IMR-90 (cell line): ENCODE results near the gene TGFB2. TPM values are rescaled to one million over a fixed set of nuclear protein-coding genes. Genes with fewer than 3 reads are reported as not detected.

Source experiments
- ATAC-seq: fragments of 200-7000 bp; cut with Tn5 transposase; 2 replicates; pipeline ENCODE4 v1.9.1; 2020; ENCODE audit warnings: low read depth, mild to moderate bottlenecking, moderate library complexity
- BruUV-seq: library from RNA; stranded (reverse); fragments of 400-500 nt; replicated peaks from 2 replicates; lab custom pipeline; 2021; lab: Mats Ljungman, UMichigan
- CTCF ChIA-PET: fragments of 300-600 bp; formaldehyde crosslinking; extraction: SDS; loops from one replicate; lab custom pipeline; 2021; ENCODE audit warnings: antibody characterized with exemption; lab: Yijun Ruan, JAX
- POLR2A ChIA-PET: fragments of 300-600 bp; sonication (Branson Sonifier 250); formaldehyde crosslinking; loops from one replicate; lab custom pipeline; 2022; ENCODE audit warnings: antibody characterized with exemption; ENCODE audit not compliant: unreplicated experiment; lab: Charles Lee
- DNase-seq: peaks from one replicate; pipeline ENCODE4 v3.0.0; 2013
- H2AFZ ChIP-seq: replicated peaks from 2 replicates; pipeline ENCODE3; 2013; ENCODE audit warnings: low read length, mild to moderate bottlenecking; ENCODE audit not compliant: poor library complexity
- H2AK5ac ChIP-seq: 2 replicates; pipeline ENCODE4 v1.6.1; 2013; ENCODE audit warnings: low read depth, low read length, inconsistent platforms
- H2AK9ac ChIP-seq: replicated peaks from 2 replicates; pipeline ENCODE3; 2013; ENCODE audit warnings: mild to moderate bottlenecking, low read depth, low read length, moderate library complexity; ENCODE audit not compliant: poor library complexity
- H2BK120ac ChIP-seq: 2 replicates; pipeline ENCODE4 v1.6.1; 2013; ENCODE audit warnings: low read depth, low read length, inconsistent platforms
- H2BK15ac ChIP-seq: 3 replicates; pipeline ENCODE4 v1.6.1; 2013; ENCODE audit warnings: low read depth, low read length, inconsistent platforms
- H2BK20ac ChIP-seq: 2 replicates; pipeline ENCODE4 v1.6.1; 2013; ENCODE audit warnings: low read depth, mild to moderate bottlenecking, inconsistent platforms, low read length, moderate library complexity
- H2BK5ac ChIP-seq: 2 replicates; pipeline ENCODE4 v1.6.1; 2013; ENCODE audit warnings: mild to moderate bottlenecking, low read depth, low read length, inconsistent platforms; ENCODE audit not compliant: poor library complexity, severe bottlenecking
- H3K14ac ChIP-seq: replicated peaks from 2 replicates; pipeline ENCODE4 v1.6.1; 2013; ENCODE audit warnings: low read depth, low read length, inconsistent platforms
- H3K18ac ChIP-seq: 2 replicates; pipeline ENCODE4 v1.6.1; 2013; ENCODE audit warnings: low read depth, low read length, control low read depth
- H3K23ac ChIP-seq: 2 replicates; pipeline ENCODE4 v1.6.1; 2013; ENCODE audit warnings: low read depth, low read length, inconsistent platforms
- H3K27ac ChIP-seq: 2 replicates; pipeline ENCODE4 v1.5.1; 2013; ENCODE audit warnings: mild to moderate bottlenecking, control low read depth, low read length; ENCODE audit not compliant: insufficient read depth
- H3K27me3 ChIP-seq: 2 replicates; pipeline ENCODE4 v1.6.1; 2013; ENCODE audit warnings: low read length; ENCODE audit not compliant: control insufficient read depth, insufficient read depth
- H3K36me3 ChIP-seq: 2 replicates; pipeline ENCODE4 v1.6.1; 2013; ENCODE audit warnings: low read length, mixed read lengths; ENCODE audit not compliant: control insufficient read depth, insufficient read depth
- H3K4ac ChIP-seq: 2 replicates; pipeline ENCODE4 v1.6.1; 2013; ENCODE audit warnings: low read depth, low read length, inconsistent platforms
- H3K4me1 ChIP-seq: 2 replicates; pipeline ENCODE4 v1.6.1; 2013; ENCODE audit warnings: low read length, mixed read lengths; ENCODE audit not compliant: control insufficient read depth, insufficient read depth
- H3K4me2 ChIP-seq: 2 replicates; pipeline ENCODE4 v1.6.1; 2013; ENCODE audit warnings: low read depth, mild to moderate bottlenecking, control low read depth, low read length, moderate library complexity
- H3K4me3 ChIP-seq: 2 replicates; pipeline ENCODE4 v1.5.1; 2013; ENCODE audit warnings: low read depth, mild to moderate bottlenecking, control low read depth, low read length, moderate library complexity; ENCODE audit not compliant: insufficient read depth
- H3K56ac ChIP-seq: 2 replicates; pipeline ENCODE4 v1.6.1; 2013; ENCODE audit warnings: low read length, inconsistent platforms; ENCODE audit not compliant: insufficient read depth; ENCODE audit errors: extremely low read depth
- H3K79me1 ChIP-seq, 2 experiments: 2 replicates each; pipeline ENCODE4 v1.6.1; 2013; ENCODE audit warnings: low read length in 2 of 2, inconsistent platforms in 1 of 2, low read depth in 1 of 2
- H3K9ac ChIP-seq: 2 replicates; pipeline ENCODE4 v1.6.1; 2013; ENCODE audit warnings: low read depth, low read length, control low read depth
- H3K9me1 ChIP-seq: 2 replicates; pipeline ENCODE4 v1.6.1; 2013; ENCODE audit warnings: low read length, inconsistent platforms; ENCODE audit not compliant: insufficient read depth
- H3K9me3 ChIP-seq: 2 replicates; pipeline ENCODE4 v1.6.1; 2013; ENCODE audit warnings: low read length; ENCODE audit not compliant: control insufficient read depth, insufficient read depth
- H4K20me1 ChIP-seq: 2 replicates; pipeline ENCODE4 v1.6.1; 2013; ENCODE audit warnings: low read length, inconsistent platforms; ENCODE audit not compliant: insufficient read depth
- H4K5ac ChIP-seq: 2 replicates; pipeline ENCODE4 v1.6.1; 2013; ENCODE audit warnings: mild to moderate bottlenecking, low read depth, low read length, control low read depth
- H4K8ac ChIP-seq, 2 experiments: 2 replicates each; pipeline ENCODE4 v1.6.1; 2013; ENCODE audit warnings: low read depth in 2 of 2, low read length in 2 of 2, control low read depth in 1 of 2, inconsistent platforms in 1 of 2
- H4K91ac ChIP-seq: 2 replicates; pipeline ENCODE4 v1.6.1; 2013; ENCODE audit warnings: low read depth, low read length, inconsistent platforms; ENCODE audit not compliant: insufficient read depth
- BHLHE40 ChIP-seq: fragments of 150-350 bp; IDR thresholded peaks from 2 replicates; pipeline ENCODE4 v1.6.1; 2016; ENCODE audit warnings: mild to moderate bottlenecking, low read depth, low read length
- CEBPB ChIP-seq: IDR thresholded peaks from 2 replicates; pipeline ENCODE4 v1.6.1; 2012; ENCODE audit warnings: low read depth, low read length, improper control_type of control experiment
- CHD1 ChIP-seq: IDR thresholded peaks from 2 replicates; pipeline ENCODE4 v1.6.1; 2012; ENCODE audit warnings: low read depth, low read length, improper control_type of control experiment
- FOS ChIP-seq: fragments of 150-350 bp; IDR thresholded peaks from 2 replicates; pipeline ENCODE4 v1.6.1; 2016; ENCODE audit warnings: low read depth, low read length
- MAFK ChIP-seq: IDR thresholded peaks from 2 replicates; pipeline ENCODE4 v1.6.1; 2012; ENCODE audit warnings: low read depth, low read length, improper control_type of control experiment
- MAZ ChIP-seq: IDR thresholded peaks from 2 replicates; pipeline ENCODE4 v1.6.1; 2012; ENCODE audit warnings: low read depth, mild to moderate bottlenecking, low read length, improper control_type of control experiment, moderate library complexity, borderline replicate concordance
- NFE2L2 ChIP-seq: fragments of 150-350 bp; IDR thresholded peaks from 2 replicates; pipeline ENCODE4 v1.6.1; 2016; ENCODE audit warnings: low read depth, mild to moderate bottlenecking, low read length
- POLR2A ChIP-seq: IDR thresholded peaks from 2 replicates; pipeline ENCODE4 v1.6.1; 2012; ENCODE audit warnings: mild to moderate bottlenecking, low read depth, low read length
- RFX5 ChIP-seq: IDR thresholded peaks from 2 replicates; pipeline ENCODE4 v1.8.0; 2012; ENCODE audit warnings: low read depth, mild to moderate bottlenecking, low read length, moderate library complexity
- SMC3 ChIP-seq: fragments of 150-350 bp; IDR thresholded peaks from 2 replicates; pipeline ENCODE4 v1.6.1; 2016; ENCODE audit warnings: low read depth, mild to moderate bottlenecking, antibody characterized with exemption, low read length, moderate library complexity
- WGBS, 2 experiments: methylation state at CpG; one replicate each; pipeline versions ENCODE4 v1.1.5 to v1.1.7; 2013; ENCODE audit warnings: missing lambda C conversion rate in 2 of 2; ENCODE audit not compliant: insufficient read length in 1 of 2; ENCODE audit errors: extremely low coverage in 2 of 2; 5-methylcytosine and 5-hydroxymethylcytosine counted together
- dilution Hi-C: fragments of 300-500 bp; cut with HindIII; formaldehyde crosslinking; loops from one replicate; pipeline ENCODE4 v1.14.3; 2018; ENCODE audit warnings: low sequenced_read_pairs; ENCODE audit not compliant: unreplicated experiment
- in situ Hi-C: fragments of 300-500 bp; cut with MboI; formaldehyde crosslinking; loops from 3 replicates; pipeline ENCODE4 v1.14.3; 2019; ENCODE audit warnings: low sequenced_read_pairs, inconsistent platforms, mixed read lengths
- intact Hi-C: fragments of 100-400 bp; cut with micrococcal nuclease; formaldehyde crosslinking; loops from 2 replicates; pipeline ENCODE4 v1.10.0; 2022
- polyA plus RNA-seq, 3 experiments: library from polyadenylated mRNA; depleted of rRNA; stranded (reverse); fragments of >200 nt; gene quantifications; 2 replicates each; pipeline ENCODE4 v1.2.3, GENCODE V29; 2012; ENCODE audit warnings: low replicate concordance in 1 of 3
- total RNA-seq: library from RNA; depleted of rRNA; stranded (reverse); fragments of >200 nt; gene quantifications from 2 replicates; pipeline ENCODE4 v1.2.3, GENCODE V29; 2012
- TF ChIP-seq, protein P1 (sequence below): fragments of 150-350 bp; IDR thresholded peaks from 2 replicates; pipeline ENCODE4 v1.6.1; 2017; ENCODE audit warnings: mild to moderate bottlenecking, antibody characterized with exemption, low read length, low read depth
- TF ChIP-seq, protein P2 (sequence below): fragments of 150-350 bp; IDR thresholded peaks from 2 replicates; pipeline ENCODE4 v1.6.1; 2016; ENCODE audit warnings: low read depth, mild to moderate bottlenecking, low read length, moderate library complexity, borderline replicate concordance

TGFB2 gene
- total and polyA plus RNA-seq, 2 of the 4 experiments (the other 2 are of a cell fraction), result 3.7 to 3.8 TPM

DNA sequence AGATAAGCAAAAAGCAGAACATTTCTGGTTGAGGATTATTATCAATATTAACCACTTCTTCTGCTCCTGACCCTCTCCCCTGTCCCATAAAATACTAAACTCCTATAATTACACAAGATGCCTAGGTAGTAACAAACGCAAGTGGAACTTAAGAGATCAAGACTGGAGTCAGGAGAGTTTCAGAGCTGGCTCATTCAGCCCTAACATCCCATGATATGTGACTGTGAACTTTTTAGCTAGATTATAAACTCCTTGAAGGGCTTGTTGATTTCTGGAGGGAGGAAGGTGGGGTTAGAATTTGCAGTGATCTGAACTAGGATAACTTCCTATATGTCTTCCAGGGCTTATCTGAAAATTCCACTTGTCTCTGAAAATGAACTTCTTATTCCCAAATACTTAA, 130.6 kb downstream of the TGFB2 start:
- Histone ChIP-seq H3K9me1 (no peaks in the 10 kb centered on the region), H3K79me1 (no peaks in the 10 kb centered on the region), H3K23ac (peak overlapping the region; percentile 44; the same call in 1 of the 2 replicates), H3K4me1 (peaks cover 13% of the 10 kb centered on the region), H2AK9ac (no peak overlapping the region), H3K14ac (peak overlapping the region; percentile 89), H3K27me3 (peaks cover under 1% of the 10 kb centered on the region; the same call in 1 of the 2 replicates), H2BK120ac (peak overlapping the region; percentile 96), H2AK5ac (peak overlapping the region; percentile 7; the same call in 1 of the 2 replicates), H3K9ac (no peak overlapping the region), H3K4ac (peak overlapping the region; percentile 79), H2BK5ac (peak overlapping the region; percentile 98), H3K9me3 (no peaks in the 10 kb centered on the region), H2AFZ (no peak overlapping the region), H3K56ac (peak overlapping the region; percentile 32; the same call in 1 of the 2 replicates), H2BK15ac (peak overlapping the region; percentile 58; the same call in 1 of the 3 replicates), H4K91ac (peak overlapping the region; percentile 80), H3K4me3 (no peak overlapping the region), H3K27ac (peak overlapping the region; percentile 16; the same call in 1 of the 2 replicates), H4K5ac (peak overlapping the region; percentile 80; the same call in 1 of the 2 replicates), H4K8ac (peak overlapping the region; percentile 46 to 69), H3K4me2 (no peak overlapping the region), H3K18ac (peak overlapping the region; percentile 99), H3K36me3 (no peaks in the 10 kb centered on the region), H4K20me1 (no peaks in the 10 kb centered on the region), H2BK20ac (peak overlapping the region; percentile 95)
- dilution Hi-C loops (no loop called here), intact Hi-C loops (loop anchor here (5.0 kb wide), 2 partner anchors 98 to 592 kb away; no protein-coding TSS in a partner anchor), in situ Hi-C loops (no loop called here)
- ChIA-PET POLR2A (interaction anchor here (1.5 kb wide), 1 partner anchor 127 kb away, joined by 4 read pairs; no protein-coding TSS in a partner anchor), CTCF (interaction anchor here (0.7 to 1.4 kb wide), 2 partner anchors 15 to 96 kb away, joined by 3 to 7 read pairs; no protein-coding TSS in a partner anchor)
- WGBS, 2 experiments, result no CpG with 5 or more reads among the region's 1 CpG
- ATAC-seq (no peak), DNase-seq (no peak)
- TF ChIP-seq, protein P1, sequence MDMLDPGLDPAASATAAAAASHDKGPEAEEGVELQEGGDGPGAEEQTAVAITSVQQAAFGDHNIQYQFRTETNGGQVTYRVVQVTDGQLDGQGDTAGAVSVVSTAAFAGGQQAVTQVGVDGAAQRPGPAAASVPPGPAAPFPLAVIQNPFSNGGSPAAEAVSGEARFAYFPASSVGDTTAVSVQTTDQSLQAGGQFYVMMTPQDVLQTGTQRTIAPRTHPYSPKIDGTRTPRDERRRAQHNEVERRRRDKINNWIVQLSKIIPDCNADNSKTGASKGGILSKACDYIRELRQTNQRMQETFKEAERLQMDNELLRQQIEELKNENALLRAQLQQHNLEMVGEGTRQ, result no peak
- TF ChIP-seq MAFK, result no peak
- no peak for TF ChIP-seq FOS
- TF ChIP-seq CHD1, result no peak
- no peak for TF ChIP-seq BHLHE40
- TF ChIP-seq POLR2A, result no peak
- TF ChIP-seq MAZ, result no peak
- no peak for TF ChIP-seq SMC3
- no peak for TF ChIP-seq RFX5
- TF ChIP-seq, protein P2, sequence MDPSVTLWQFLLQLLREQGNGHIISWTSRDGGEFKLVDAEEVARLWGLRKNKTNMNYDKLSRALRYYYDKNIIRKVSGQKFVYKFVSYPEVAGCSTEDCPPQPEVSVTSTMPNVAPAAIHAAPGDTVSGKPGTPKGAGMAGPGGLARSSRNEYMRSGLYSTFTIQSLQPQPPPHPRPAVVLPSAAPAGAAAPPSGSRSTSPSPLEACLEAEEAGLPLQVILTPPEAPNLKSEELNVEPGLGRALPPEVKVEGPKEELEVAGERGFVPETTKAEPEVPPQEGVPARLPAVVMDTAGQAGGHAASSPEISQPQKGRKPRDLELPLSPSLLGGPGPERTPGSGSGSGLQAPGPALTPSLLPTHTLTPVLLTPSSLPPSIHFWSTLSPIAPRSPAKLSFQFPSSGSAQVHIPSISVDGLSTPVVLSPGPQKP, result no peak
- no peak for TF ChIP-seq CEBPB
- TF ChIP-seq NFE2L2, result no peak
- no TSS peak for BruUV-seq
